Activated CD4-positive, alpha-beta T cell treated with anti-CD3 and anti-CD28 coated beads, Interleukin-2, Interleukin-6, amounts not matched to agents 100 ng/mL and 50 ng/mL, durations not matched to agents 16 hours and 8 hours (primary cell): ENCODE results near the gene FAM161A.
"Not testable (repeated sequence)": the region's sequence is repeated elsewhere in the genome, so short reads cannot be mapped to it uniquely, and the experiment has no call there.

Source experiments
- DNase-seq: peaks from one replicate; pipeline ENCODE4 v3.0.0-alpha.2; 2020

FAM161A gene

DNA sequence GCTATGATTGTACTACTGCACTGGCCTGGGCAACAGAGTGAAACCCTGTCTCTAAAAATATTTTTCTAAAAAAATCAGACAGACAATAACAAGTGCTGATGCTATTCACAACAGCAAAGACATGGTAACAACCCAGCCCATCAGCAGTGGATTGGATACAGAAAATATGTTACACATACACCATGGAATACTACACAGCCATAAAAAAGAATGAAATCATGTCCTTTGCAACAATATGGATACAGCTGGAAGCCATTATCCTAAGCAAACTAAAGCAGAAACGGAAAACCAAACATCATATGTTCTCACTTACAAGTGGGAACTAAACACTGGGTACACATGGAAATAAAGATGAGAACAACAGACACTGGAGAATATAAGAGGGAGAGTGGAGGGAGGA, 19.9 kb downstream of the FAM161A start:
- no peak for DNase-seq

DNA sequence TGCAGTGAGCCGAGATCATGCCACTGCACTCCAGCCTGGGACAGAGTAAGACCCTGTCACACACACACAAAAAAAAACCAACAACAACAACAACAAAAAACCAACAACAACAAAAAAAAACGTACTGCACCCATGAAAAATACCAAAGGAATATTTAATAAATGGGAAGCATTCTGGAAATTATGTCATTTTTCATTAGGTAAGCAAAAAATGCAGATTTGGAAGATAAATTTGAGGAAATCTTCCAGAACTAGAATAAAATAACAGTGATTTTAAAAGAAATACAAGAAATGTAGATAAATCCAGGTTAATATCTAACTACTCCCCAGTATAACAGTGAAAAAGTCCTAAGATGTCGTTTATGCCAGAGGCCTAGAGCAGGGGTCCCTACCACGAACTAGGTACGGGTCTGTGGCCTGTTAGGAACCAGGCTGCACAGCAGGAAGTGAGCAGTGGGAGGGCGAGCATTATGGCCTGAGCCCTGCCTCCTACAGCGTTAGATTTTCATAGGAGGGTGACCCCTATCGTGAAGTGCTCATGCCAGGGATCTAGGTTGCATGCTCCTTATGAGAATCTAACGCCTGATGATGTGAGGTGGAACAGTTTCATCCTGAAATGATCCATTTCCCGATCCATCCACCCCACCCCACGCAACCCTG, 21.5 kb downstream of the FAM161A start:
- no peak for DNase-seq

DNA sequence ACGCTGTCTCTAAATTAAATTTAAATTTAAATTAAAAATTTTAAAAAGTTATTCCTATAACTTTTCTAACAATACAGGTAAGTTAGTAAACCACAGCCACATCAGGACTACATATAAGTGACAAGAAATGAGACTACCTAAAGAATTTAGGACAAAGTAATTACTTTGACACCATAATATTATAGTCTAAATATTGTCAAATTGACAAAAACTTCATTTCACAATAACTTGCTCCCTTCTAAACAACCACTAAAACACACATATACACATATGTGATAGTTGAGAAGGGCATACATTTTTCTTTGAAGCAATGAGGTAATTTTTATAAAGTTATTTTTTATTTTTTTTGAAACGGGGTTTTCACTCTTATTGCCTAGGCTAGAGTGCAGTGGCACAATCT, 31.6 kb downstream of the FAM161A start:
- DNase-seq = no peak

DNA sequence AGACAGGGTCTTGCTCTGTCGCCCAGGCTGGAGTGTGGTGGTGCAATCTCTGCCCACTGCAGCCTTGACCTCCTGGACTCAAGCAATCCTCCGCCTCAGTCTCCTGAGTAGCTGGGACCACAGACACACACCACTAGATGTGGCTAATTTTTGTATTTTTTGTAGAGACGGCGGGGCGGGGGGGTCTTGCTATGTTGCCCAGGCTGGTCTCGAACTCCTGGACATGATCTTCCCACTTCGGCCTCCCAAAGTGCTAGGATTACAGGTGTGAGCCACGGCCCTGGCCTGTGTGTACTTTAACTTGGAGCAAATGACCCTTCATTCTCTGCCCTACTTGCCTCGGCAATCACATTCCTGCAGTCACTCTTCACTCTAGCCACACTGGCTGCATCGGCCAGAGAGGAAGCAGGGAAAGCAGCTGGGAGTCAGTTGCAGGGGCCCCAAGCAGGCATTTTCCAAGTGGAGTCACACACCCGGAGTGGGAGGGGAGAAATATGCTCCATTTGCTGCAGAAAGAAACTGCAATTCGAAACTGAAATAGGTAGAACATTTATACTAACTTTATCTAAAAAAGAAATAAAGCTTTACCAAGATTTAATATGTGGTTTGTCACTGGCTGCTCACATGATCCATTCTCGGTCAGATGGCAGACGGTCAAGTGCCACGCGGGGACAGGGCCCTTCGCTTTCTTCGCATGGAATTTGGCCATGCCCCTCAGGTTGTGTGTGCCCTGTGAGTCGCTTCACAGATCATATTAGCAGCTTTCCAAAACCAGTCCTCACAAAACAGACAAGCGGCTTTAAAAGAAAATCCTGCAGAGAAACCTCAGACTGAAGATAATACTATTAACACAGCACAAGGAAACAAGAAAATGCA, 37.1 kb downstream of the FAM161A start:
- DNase-seq = no peak

DNA sequence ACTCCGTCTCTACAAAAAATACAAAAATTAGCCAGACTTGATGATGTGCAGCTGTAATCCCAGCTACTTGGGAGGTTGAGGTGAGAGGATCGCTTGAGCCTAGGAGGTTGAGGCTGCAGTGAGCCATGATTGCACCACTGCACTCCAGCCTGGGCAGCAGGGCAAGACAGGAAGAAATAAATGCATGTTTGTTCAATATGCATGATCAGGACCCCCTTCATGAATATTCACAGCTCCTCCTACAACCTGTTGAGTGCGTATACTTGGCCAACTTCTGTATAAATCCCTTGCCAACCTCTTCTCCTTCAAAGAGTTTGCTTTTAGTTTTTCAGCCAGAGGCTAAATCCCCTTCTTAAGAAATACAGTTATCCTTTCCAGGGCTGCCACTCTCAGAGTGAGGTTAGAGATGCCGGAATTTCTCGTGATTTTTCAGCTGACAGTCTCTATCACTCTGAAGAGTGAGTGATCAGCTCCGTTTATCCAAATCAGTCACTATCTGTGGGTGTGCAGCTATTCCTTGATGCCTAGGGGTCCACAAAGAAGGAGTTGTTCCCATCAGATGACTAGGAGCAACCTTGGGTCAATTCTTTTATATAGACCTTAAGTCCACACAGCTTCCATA, 39.2 kb downstream of the FAM161A start:
- DNase-seq = no peak

DNA sequence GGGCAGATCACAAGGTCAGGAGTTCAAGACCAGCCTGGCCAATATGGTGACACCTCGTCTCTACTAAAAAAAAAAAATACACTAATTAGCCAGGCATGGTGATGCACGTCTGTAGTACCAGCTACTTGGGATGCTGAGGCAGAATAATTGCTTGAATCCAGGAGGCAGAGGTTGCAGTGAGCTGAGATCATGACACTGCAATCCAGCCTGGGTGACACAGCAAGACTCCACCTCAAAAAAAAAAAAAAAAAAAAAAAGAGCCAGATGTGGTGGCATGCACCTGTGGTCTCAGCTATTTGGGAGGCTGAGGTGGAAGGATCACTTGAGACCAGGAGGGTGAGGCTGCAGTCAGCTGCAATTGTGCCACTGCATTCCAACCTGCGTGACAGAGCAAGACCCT, 40.5 kb downstream of the FAM161A start:
- not testable (repeated sequence) for DNase-seq

DNA sequence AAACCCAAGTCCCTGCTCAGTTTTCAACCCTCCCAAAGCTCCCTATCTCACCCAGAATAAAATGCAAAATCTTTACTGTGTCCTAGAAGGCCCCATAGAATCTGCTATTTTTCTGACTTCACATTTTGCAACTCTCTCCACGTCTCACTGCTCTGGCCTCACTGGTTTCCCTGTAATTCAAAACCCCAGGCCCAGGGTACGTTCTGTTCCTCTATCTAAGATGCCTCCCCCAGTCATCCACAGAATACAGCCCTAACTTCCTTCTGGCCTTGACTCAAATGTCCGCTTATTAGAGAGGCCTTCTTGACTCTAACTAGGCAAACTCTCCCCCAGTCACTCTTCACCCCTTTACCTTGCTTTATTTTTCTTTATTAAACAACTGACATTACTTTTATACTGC, 42.0 kb downstream of the FAM161A start:
- DNase-seq = no peak

DNA sequence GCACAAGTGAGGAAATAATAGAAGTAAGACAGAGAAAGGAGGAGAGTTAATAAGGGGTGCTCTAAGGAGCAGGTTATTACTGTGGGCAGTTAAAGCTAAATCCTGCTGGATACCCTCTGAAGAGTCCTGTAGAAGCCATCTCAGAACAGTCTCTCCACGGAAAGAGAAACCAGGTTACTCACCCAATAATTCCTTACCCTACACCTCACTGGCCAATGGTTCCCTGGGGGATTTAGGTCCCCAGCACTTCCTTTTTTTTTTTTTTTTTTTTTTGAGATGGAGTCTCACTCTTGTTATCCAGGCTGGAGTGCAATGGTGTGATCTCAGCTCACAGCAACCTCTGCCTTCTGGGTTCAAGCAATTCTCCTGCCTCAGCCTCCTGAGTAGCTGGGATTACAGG, 43.7 kb downstream of the FAM161A start:
- not testable (repeated sequence) for DNase-seq

DNA sequence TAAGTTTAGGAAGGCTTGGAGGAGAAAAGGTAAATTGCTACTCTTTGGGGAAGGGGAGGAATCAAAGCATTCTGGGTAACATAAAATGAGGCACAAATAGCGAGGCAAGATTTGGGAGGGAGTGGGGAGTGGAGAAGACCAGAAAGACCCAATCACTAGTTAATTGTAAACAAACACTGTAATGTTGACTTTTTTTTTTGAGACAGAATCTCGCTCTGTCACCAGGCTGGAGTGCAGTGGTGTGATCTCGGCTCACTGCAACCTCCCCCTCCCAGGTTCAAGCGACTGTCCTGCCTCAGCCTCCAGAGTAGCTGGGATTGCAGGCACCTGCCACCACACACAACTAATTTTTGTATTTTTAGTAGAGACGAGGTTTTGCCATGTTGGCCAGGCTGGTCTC, 45.2 kb downstream of the FAM161A start:
- not testable (repeated sequence) for DNase-seq

DNA sequence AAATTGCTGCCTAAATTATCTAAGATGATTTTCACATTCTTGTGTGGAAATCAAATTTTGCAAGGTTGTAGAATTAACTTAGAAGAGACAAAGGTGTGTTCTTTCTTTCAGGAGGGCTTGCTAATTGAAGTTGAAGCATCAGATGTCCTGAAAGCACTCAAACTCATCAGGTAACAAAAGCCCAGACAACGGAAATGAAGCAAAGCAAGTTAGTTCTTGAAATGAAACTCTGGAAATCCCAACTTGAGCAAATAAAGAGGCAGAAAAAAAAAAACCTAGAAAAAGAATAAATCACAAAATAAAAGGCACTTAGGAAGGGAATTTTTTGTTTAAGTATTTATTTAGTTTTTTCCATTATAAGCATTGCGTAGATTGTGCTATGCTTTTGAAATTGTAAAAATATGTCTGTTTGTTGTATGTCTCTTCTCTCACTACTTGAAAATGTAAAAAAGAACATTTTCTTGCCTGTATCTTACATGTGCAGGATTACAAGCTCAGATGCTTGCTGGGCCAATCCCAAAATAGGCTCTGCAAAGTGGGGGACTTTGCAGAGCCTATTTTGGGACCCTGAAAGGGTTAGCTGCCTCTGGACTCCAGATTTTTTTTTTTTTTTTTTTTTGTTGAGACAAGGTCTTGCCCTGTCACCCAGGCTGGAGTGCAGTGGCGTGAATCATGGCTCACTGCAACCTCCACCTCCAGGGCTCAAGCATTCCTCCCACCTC, 46.7 kb downstream of the FAM161A start:
- DNase-seq = peak; percentile 8

DNA sequence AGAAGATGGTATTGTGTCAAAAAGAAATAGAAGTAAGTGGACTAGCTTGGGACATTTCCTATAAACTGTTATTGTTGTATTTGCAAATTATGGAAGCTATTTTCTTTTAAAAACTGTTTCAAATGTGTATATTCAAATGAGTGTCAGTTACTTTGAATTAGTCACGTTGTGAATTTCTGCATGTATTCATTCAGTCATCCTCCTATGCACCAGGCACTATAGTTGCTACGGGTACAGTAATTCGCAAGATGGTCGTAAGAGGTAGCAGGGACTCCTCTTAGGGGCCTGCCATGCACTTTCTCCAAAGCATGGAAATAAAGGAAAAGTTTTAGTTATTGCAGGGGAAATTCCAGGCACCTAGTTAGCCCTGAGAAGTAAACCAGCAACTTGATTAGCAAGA, 51.3 kb downstream of the FAM161A start:
- DNase-seq = no peak

DNA sequence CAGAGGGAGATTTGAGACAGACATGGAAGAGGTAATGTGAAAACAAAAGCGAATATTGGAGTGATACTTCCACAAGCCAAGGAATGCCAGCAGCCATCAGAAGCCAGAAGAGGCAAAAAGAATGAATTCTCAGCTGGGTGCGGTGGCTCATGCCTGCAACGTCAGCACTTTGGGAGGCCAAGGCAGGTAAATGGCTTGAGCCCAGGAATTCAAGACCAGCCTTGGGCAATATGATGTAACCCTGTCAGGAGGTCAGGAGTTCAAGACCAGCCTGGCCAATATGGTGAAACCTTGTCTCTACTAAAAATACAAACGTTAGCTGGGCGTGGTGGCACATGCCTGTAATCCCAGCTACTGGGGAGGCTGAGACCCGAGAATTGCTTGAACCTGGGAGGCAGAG, 54.8 kb downstream of the FAM161A start:
- no peak for DNase-seq

DNA sequence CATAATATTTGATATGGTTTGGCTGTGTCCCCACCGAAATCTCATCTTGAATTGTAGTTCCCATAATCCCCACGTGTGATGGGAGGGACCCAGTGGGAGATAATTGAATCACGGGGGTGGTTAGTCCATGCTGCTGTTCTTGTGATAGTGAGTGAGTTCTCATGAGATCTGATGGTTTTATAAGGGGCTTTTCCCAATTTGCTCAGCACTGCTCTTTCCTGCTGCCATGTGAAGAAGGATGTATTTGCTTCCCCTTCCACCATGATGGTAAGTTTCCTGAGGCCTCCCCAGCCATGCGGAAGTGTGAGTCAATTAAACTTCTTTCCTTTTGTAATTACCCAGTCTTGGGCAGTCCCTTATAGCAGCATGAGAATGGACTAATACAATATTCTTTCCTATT, 56.4 kb downstream of the FAM161A start:
- DNase-seq = not testable (repeated sequence)

DNA sequence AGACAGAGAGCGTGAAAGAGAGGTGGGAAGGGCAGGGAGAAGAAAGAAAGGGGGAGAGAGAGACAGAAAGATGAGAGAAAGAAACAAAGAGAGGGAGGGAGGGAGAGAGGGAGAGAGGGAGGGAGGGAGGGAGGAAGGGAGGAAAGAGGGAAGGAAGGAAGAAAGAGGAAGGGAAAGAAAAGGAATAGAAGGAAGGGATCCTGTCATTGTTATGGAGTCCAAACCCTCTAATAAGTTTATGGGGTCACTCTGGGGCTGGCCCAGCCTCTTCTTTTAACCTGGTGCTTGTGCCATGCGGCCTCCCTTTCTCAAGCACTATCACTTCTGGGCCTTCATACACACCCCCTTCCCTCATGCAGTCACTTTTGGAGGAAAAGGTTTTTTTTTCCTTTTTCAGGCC, 58.5 kb downstream of the FAM161A start:
- DNase-seq = no peak

DNA sequence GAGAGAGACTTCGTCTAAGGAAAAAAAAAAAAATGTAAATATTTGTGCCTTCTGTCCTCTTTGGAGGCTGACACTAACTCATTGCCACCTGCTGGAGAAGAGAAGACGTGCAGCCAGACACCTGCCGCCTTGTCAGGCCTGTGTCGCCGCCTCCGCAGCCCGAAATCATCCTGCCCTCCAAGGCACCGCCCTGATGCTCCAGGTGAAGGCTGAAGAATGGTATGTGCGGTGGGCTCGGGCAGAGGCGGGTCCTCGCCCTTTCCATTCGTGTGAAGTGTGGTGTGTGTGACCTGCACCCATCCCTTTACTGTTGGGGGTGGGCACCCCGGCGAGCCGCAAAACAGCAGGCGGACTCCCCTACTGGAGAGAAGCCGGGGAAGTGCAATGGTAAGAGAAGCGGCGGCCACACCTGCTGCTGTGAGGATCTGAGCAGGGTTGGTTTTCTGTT, 60.4 kb downstream of the FAM161A start:
- DNase-seq = peak; percentile 80

DNA sequence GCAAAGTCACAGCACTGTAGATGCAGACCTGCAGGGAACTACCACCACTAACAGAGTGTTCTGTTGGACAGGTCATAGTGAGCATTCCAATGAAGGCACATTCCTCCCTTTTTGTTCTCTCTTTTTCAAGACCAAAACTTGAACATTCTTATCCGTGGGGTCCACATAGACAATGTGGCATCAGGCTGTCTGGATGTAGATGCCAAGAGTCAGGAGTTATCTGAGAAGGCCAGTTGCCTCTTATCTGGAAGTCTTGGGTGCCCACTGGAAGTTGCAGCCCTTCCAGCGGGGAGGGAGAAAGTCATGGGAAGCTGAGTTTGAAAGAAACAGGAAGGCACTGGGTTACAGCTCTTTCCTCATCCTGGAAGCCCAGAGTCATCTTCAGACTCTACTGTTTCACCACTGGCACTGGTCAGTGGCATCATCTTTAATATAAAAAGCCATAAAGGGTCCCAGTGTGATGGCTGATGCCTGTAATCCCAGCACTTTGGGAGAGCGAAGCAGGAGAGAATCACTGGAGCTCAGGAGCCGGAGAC, 61.4 kb downstream of the FAM161A start:
- no peak for DNase-seq

DNA sequence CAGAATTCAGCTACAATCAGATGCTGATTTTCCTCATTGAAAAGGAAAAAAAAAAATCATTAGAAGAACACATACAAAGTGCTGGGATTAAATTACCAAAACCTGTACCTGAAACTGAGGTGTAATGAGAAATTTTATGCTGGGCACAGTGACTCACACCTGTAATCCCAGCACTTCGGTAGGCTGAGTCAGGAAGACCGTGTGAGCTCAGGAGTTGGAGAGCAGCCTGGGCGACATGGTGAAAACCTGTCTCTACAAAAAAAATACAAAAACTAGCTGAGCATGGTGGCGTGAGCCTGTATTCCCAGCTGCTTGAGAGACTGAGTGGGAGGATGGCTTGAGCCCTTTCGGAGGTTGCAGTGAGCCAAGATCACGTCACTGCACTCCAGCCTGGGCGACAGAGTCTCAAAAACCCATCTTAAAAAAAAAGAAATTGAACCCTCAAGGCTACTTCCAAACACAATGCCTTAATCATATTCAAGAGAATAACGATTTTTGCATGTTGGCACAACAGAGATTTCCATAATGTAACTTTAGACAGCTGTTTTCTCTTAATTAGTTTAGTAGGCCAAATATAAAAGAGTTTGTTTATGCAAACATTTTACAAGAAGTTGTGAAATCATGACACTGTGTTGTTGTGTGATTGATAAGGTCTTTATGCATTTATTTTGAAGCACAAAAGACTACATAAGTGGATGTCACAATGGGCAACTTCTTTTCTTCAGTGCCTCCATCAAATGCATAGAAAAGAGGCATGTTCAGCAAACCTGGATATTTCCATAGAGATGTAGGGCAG, 63.9 kb downstream of the FAM161A start:
- DNase-seq = no peak

DNA sequence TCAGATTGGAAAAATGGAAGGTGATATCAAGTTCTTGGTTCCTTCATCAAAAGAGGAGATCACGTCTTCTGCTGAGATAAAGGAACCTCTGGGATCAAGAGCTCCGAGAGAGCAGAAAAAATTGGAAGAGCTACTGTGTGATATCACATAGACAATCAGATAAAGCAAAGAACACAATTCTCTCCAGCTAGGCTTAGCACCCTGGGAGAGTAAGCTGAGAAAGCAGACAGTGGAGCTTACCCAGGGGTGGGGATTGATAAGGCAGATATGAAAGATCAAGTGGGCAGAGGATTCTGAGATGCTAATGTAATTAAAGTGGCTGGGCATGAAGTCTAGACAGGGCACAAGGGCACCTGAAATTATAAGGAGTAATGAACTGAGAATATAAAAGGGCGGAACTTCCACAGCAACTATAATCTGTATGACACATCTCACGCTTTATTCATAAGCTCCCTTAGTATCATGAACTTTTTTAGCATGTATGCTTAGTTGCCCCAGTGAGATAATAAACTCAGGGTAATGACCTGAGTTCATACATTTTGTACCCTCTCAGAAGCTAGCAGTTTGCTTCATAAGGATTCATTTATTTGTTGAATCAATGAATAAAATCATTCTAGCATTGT, 65.8 kb downstream of the FAM161A start:
- DNase-seq = no peak

DNA sequence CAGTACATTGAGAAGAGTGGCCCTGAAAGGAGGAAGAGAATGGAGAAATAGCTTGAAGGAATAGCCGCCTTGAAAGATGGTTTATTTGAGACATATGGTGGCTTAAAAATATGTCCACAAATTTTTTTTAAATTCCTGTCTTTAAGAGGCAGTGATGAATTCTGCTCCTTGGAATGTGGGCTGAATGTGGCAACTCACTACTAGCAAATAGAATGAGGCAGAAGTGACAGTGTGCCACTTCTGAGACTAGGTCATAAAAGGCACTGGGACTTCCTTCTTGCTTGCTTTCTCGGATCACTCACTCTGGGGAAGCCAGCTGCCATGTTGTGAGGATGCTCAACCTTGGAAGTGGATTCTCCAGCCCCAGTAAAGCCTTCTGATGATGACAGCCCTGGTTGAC, 67.0 kb downstream of the FAM161A start:
- no peak for DNase-seq

DNA sequence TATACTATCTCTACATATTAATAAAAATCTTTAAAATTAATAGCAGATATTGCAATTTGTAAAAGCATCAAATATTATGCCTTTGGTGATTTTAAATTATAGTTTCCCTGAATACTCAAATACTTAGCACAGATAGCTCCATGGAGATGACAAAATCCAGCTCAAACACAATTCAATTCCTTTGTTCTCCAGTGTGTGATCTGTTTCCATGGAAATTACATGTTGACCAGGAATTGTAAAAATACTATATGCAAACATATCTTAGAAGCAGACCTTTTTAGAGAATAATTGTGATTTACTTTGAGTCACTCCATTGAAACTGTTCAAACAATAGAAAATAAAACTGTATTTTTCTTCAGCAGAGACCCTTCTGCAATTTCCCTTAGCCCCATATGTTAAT, 68.3 kb downstream of the FAM161A start:
- DNase-seq = no peak

DNA sequence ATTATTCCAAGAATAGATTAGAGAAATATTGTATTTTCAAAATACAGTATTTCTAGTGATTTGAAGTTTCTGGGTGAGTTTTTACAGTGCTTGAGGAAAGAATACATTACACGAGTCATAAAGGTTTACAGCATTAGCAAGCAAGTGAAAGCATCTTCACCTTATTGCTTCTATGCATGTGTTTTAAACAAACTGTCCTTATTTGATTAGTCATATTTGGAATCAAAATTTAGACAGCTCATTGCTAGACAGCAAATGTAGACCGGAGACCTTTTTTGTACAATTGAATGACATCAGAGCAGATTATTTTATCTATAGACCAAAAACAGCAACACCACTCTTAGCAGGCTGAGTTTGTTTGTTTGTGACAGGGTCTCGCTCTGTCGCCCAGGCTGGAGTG, 69.2 kb downstream of the FAM161A start:
- peak; percentile 6 for DNase-seq
